SU-DHL-6 (cell line): ENCODE measurements around the gene CUX1.

Experiments
- H2AFZ ChIP-seq: fragments of 200-600 bp; sonication (generic); 2 replicates; pipeline ENCODE4 v1.6.1; 2014; ENCODE audit warnings: low read depth, mild to moderate bottlenecking, moderate library complexity, mixed read lengths, antibody characterized with exemption, low read length; ENCODE audit not compliant: severe bottlenecking
- H3F3A ChIP-seq: fragments of 200-600 bp; shearing (Covaris generic); 2 replicates; pipeline ENCODE4 v1.6.0; 2016; ENCODE audit warnings: antibody characterized with exemption, mild to moderate bottlenecking; ENCODE audit not compliant: insufficient read depth
- H3K27ac ChIP-seq: fragments of 200-600 bp; sonication (generic); 2 replicates; pipeline ENCODE4 v1.5.1; 2016; ENCODE audit warnings: low read depth, mild to moderate bottlenecking, low read length, moderate library complexity, mixed read lengths
- H3K27me3 ChIP-seq: fragments of 200-600 bp; sonication (generic), shearing (Covaris generic); 2 replicates; pipeline ENCODE4 v1.6.0; 2014; ENCODE audit warnings: mild to moderate bottlenecking, low read length
- H3K36me3 ChIP-seq: fragments of 200-600 bp; sonication (generic); 2 replicates; pipeline ENCODE4 v1.6.1; 2014; ENCODE audit warnings: mild to moderate bottlenecking, low read length, mixed read lengths
- H3K4me2 ChIP-seq: fragments of 300-600, 200-600 bp; shearing (Covaris generic), sonication (generic); 2 replicates; pipeline ENCODE4 v1.6.0; 2014; ENCODE audit warnings: low read length, low read depth, mild to moderate bottlenecking; ENCODE audit not compliant: poor library complexity, severe bottlenecking
- H3K4me3 ChIP-seq: fragments of 200-600 bp; sonication (generic); 2 replicates; pipeline ENCODE4 v1.5.1; 2014; ENCODE audit warnings: antibody characterized with exemption, low read length, mild to moderate bottlenecking, mixed read lengths; ENCODE audit not compliant: insufficient read depth, poor library complexity, severe bottlenecking
- H3K79me2 ChIP-seq: fragments of 200-600 bp; sonication (generic); 2 replicates; pipeline ENCODE4 v1.6.1; 2014; ENCODE audit warnings: mild to moderate bottlenecking, low read length, moderate library complexity; ENCODE audit not compliant: insufficient read depth
- H3K9ac ChIP-seq: fragments of 200-600 bp; sonication (generic); 2 replicates; pipeline ENCODE4 v1.7.0; 2014; ENCODE audit warnings: mild to moderate bottlenecking, low read length
- H3K9me2 ChIP-seq: fragments of 200-600 bp; sonication (generic); replicated peaks from 2 replicates; pipeline ENCODE4 v1.6.1; 2014; ENCODE audit warnings: low read length; ENCODE audit not compliant: insufficient read depth
- H3K9me3 ChIP-seq: fragments of 200-600 bp; sonication (generic); 2 replicates; pipeline ENCODE4 v1.6.1; 2014; ENCODE audit warnings: low read length, mixed read lengths; ENCODE audit not compliant: insufficient read depth
- H4K20me1 ChIP-seq: fragments of 200-600 bp; sonication (generic); 2 replicates; pipeline ENCODE4 v1.6.1; 2014; ENCODE audit warnings: low read depth, mild to moderate bottlenecking, antibody characterized with exemption, low read length, moderate library complexity, mixed read lengths
- EZH2phosphoT487 ChIP-seq: fragments of 200-600 bp; sonication (generic), shearing (Covaris generic); conservative IDR thresholded peaks from 2 replicates; pipeline ENCODE4 v1.6.1; 2018; ENCODE audit warnings: mild to moderate bottlenecking, antibody characterized with exemption, low read length, moderate library complexity, mixed read lengths
- TF ChIP-seq, protein P1 (sequence below): fragments of 200-600 bp; sonication (generic); IDR thresholded peaks from one replicate; pipeline ENCODE4 v1.5.1; 2017; ENCODE audit warnings: antibody characterized with exemption, mild to moderate bottlenecking, low read length, moderate library complexity; ENCODE audit not compliant: insufficient read depth, poor library complexity, severe bottlenecking

Gene CUX1

DNA sequence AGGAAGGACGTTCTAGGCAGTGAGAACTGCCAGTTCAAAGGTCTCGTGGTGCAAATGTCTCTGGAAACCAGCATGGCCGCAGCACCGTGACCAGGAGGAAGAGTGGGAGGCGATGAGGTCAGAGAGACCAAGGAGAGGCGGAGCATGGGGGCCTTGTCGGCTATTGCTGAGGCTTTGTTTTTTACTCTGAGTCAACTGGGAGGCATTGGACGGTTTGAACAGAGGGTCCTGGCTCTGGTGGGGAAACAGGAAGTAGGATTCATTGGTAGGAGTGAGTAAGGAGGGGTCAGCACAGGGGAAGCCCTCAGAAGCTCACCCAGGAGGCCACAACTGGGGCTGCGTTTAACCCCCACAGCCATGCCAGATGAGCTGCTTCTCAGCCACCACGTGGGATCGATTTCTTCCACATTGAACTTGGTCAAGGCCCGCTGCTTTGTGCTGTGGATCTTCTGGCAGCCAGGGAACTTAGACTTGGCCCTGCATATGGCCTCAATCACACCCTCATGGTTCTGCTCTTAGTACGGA is 447.0 kb downstream of the CUX1 start:
- Histone ChIP-seq H2AFZ (no peak overlapping the region), H4K20me1 (no peaks in the 10 kb centered on the region), H3K79me2 (no peaks in the 10 kb centered on the region), H3K9me2 (no peaks in the 10 kb centered on the region), H3F3A (no peaks in the 10 kb centered on the region), H3K4me2 (no peak overlapping the region), H3K27ac (no peak overlapping the region), H3K27me3 (no peaks in the 10 kb centered on the region), H3K9ac (no peak overlapping the region), H3K9me3 (no peaks in the 10 kb centered on the region), H3K36me3 (no peaks in the 10 kb centered on the region), H3K4me3 (no peak overlapping the region)
- TF ChIP-seq EZH2phosphoT487, result no peak
- TF ChIP-seq, protein P1, sequence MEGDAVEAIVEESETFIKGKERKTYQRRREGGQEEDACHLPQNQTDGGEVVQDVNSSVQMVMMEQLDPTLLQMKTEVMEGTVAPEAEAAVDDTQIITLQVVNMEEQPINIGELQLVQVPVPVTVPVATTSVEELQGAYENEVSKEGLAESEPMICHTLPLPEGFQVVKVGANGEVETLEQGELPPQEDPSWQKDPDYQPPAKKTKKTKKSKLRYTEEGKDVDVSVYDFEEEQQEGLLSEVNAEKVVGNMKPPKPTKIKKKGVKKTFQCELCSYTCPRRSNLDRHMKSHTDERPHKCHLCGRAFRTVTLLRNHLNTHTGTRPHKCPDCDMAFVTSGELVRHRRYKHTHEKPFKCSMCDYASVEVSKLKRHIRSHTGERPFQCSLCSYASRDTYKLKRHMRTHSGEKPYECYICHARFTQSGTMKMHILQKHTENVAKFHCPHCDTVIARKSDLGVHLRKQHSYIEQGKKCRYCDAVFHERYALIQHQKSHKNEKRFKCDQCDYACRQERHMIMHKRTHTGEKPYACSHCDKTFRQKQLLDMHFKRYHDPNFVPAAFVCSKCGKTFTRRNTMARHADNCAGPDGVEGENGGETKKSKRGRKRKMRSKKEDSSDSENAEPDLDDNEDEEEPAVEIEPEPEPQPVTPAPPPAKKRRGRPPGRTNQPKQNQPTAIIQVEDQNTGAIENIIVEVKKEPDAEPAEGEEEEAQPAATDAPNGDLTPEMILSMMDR, result no peak

DNA sequence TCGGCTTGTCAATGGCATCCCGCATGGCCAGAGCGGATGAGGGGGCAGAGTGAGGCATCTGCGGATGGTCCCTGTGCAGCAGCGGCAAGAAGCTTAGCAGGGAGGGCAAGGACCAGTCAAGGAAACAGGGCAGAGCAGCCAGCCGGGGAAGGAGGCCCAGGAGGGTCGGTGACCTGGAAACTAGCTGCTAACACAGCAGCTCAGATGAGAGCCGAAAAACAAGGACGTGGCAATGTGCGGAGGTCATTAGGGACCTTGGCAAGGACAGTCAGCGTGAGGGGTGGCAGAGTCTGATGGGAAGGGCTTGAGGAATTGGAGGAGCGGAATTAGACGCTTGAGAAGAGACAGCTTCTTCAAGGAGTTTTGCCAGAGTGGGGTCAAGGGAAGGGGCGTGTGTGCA is 449.1 kb downstream of the CUX1 start:
- Histone ChIP-seq H3K27me3 (no peaks in the 10 kb centered on the region), H3K4me2 (no peak overlapping the region), H3K4me3 (no peak overlapping the region), H2AFZ (no peak overlapping the region), H3F3A (no peaks in the 10 kb centered on the region), H3K36me3 (no peaks in the 10 kb centered on the region), H4K20me1 (no peaks in the 10 kb centered on the region), H3K9me3 (no peaks in the 10 kb centered on the region), H3K79me2 (no peaks in the 10 kb centered on the region), H3K9ac (no peak overlapping the region), H3K9me2 (no peaks in the 10 kb centered on the region), H3K27ac (no peak overlapping the region)
- TF ChIP-seq, protein P1, result no peak
- no peak for TF ChIP-seq EZH2phosphoT487

DNA sequence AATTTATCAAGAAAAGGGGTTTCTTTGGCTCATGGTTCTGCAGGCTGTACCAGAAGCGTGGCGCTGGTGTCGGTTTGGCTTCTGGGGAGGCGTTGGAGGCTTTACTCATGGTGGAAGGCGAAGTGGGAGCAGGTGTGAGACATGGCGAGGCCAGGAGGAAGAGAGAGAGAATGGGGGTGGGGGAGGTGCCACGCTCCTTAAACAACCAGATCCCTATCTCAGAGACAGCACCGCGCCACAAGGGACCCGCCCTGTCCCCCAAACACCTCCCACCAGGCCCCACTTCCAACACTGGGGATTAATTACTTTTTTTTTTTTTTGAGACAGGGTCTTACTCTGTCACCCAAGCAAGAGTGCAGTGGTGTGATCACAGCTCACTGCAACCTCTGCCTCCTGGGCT is 451.2 kb downstream of the CUX1 start:
- Histone ChIP-seq H3K79me2 (no peaks in the 10 kb centered on the region), H3K4me2 (no peak overlapping the region), H3K9ac (no peak overlapping the region), H3K27me3 (no peaks in the 10 kb centered on the region), H3K4me3 (no peak overlapping the region), H2AFZ (no peak overlapping the region), H4K20me1 (no peaks in the 10 kb centered on the region), H3K27ac (no peak overlapping the region), H3K9me2 (no peaks in the 10 kb centered on the region), H3F3A (no peaks in the 10 kb centered on the region), H3K9me3 (no peaks in the 10 kb centered on the region), H3K36me3 (no peaks in the 10 kb centered on the region)
- TF ChIP-seq EZH2phosphoT487, result no peak

DNA sequence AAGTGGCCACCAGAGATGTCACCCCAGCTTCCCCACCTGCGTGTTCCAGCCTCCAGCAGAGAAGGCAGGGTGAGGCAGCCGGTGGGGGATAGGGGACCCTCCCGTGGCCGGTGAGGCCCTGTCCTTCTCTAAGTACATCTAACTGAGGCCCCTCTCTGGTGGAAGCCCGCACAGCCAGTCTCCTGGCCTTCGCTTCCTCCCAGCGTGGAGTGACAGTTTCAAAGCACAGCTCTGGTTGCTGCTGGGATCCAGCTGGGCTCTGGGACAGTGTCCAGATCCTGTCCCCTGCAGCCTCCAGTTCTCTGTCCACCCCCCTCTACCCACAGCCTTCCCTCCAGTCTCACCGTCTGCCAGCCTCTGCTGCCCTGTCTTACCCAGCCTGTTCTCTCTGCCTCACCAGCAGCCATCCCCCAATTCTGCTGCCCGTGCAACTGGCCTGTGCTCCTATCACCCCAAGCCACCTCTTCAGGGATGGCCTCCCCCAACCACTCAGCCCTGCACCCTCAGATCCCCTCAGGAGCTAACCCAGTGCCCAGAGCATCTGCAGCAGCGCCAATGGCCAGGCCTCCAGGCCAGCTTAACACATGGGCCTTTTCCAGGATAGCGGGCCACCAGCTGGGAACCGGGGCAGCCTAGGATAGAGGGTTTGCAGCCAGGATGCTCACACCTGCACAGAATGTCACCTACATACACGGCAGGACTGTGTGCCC is 452.9 kb downstream of the CUX1 start:
- H3K4me3 ChIP-seq, result no peak overlapping the region
- H2AFZ ChIP-seq, result no peak overlapping the region
- H3K27ac ChIP-seq, result no peak overlapping the region
- TF ChIP-seq, protein P1, result no peak
- no peak for TF ChIP-seq EZH2phosphoT487
- no peaks in the 10 kb centered on the region for H4K20me1 ChIP-seq
- H3K27me3 ChIP-seq, result no peaks in the 10 kb centered on the region
- no peaks in the 10 kb centered on the region for H3K79me2 ChIP-seq
- H3K36me3 ChIP-seq, result no peaks in the 10 kb centered on the region
- H3F3A ChIP-seq, result no peaks in the 10 kb centered on the region
- no peak overlapping the region for H3K9ac ChIP-seq
- H3K4me2 ChIP-seq, result no peak overlapping the region
- H3K9me3 ChIP-seq, result no peaks in the 10 kb centered on the region
- no peaks in the 10 kb centered on the region for H3K9me2 ChIP-seq
